ENCODE measurements around the gene PPP1R1B. TPM values are rescaled to one million over a fixed set of nuclear protein-coding genes. Genes with fewer than 3 reads are reported as not detected.

The PPP1R1B gene
- total and polyA plus RNA-seq, 12 donors, result 0.28 to 2.1 (median 0.66) TPM; not detected in 1

DNA sequence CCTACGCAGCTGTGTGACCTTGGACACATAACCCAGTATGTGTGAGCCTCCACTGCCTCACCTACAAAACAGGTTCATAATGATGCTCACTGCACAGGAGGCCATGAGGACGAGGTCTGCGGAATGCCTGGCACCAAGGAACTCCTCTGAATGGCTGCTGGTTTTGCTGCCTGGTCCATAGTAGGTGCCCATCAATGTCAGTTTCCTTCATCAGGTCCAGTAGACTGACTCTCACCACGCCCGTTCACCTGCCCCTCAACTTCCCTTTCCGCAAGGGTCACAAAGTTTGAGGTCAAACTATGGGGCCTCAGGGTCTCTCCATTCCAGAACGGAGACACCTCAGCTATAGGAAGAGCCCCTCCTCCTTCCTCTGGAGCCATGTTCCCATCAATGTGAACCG lies 50.3 kb downstream of the PPP1R1B start:
- ATAC-seq, result no peak
- DNase-seq, result no peak
- Histone ChIP-seq H3K4me3 (no peak overlapping the region), H3K27me3 (no peaks in the 10 kb centered on the region), H3K4me1 (peaks cover 39 to 77% (median 60%) of the 10 kb centered on the region in 9 donors), H3K27ac (peak overlapping the region; percentile 61 to 95 (median 88)), H3K9me3 (no peaks in the 10 kb centered on the region), H3K36me3 (peaks cover 0 to 23% (median 0%) of the 10 kb centered on the region in 9 donors)
- TF ChIP-seq, protein P1, sequence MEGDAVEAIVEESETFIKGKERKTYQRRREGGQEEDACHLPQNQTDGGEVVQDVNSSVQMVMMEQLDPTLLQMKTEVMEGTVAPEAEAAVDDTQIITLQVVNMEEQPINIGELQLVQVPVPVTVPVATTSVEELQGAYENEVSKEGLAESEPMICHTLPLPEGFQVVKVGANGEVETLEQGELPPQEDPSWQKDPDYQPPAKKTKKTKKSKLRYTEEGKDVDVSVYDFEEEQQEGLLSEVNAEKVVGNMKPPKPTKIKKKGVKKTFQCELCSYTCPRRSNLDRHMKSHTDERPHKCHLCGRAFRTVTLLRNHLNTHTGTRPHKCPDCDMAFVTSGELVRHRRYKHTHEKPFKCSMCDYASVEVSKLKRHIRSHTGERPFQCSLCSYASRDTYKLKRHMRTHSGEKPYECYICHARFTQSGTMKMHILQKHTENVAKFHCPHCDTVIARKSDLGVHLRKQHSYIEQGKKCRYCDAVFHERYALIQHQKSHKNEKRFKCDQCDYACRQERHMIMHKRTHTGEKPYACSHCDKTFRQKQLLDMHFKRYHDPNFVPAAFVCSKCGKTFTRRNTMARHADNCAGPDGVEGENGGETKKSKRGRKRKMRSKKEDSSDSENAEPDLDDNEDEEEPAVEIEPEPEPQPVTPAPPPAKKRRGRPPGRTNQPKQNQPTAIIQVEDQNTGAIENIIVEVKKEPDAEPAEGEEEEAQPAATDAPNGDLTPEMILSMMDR (IDR thresholded peaks at IDR 0.05), result no peak
- 50 to 66% methylated on average over 8 of the region's 8 CpGs for WGBS, 2 donors
- intact Hi-C loops (cut with DNase I), result loop anchor here in 1 of 10 donors (10.0 kb wide), 1 partner anchor 52 kb away; the partner anchor contains the start of gene PPP1R1B

DNA sequence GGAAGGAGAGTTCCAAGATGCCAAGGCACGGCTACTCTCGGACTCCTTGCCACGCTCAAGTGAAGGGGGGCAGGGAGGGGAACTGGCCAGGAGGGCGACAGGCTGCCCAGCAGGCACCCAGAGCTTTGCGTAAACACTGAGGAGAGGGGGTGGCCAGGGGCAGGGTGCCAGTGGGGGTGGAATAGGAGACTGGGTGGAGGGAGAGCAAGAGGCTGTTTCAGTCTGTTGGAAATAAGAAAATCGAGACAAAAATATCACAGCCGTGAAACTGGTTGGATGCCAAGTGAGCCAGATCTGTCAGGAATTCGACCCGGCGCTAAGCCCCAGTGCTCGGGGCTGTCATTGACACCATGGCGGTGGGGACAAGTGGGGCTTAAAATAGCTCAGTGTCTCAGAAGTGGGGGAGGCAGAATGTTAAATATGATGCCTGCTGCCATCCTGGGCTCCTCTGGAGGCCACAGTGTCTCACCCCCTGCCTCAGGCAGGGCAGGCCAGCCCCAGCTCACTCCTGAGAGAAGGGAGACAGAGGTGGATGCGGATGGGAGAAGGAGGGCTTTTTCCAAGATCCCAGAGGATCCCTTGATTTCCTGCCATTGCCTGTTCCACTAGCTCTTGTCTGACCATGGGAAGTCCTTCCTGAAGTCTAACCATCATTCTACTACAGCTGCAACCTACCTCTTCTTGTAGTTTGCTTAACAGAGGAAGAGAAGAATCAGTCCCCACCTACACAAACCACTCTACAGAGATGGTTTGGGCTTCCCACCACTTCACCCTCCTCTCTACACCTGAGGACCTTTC lies 51.0 kb downstream of the PPP1R1B start:
- Histone ChIP-seq H3K27ac (peak overlapping the region; percentile 61 to 95 (median 89)), H3K9me3 (no peaks in the 10 kb centered on the region), H3K36me3 (peaks cover 0 to 23% (median 0%) of the 10 kb centered on the region in 9 donors), H3K27me3 (no peaks in the 10 kb centered on the region), H3K4me3 (no peak overlapping the region), H3K4me1 (peaks cover 36 to 71% (median 56%) of the 10 kb centered on the region in 9 donors)
- DNase-seq, result peak; percentile 80 to 82
- WGBS, 2 donors, result 40 to 50% methylated on average over 13 of the region's 13 CpGs
- peak; percentile 60 to 84 (median 78) for ATAC-seq
- TF ChIP-seq, protein P1 (IDR thresholded peaks at IDR 0.05), result no peak
- intact Hi-C loops (cut with DNase I), result loop anchor here in 1 of 10 donors (10.0 kb wide), 1 partner anchor 53 kb away; the partner anchor contains the start of gene PPP1R1B

DNA sequence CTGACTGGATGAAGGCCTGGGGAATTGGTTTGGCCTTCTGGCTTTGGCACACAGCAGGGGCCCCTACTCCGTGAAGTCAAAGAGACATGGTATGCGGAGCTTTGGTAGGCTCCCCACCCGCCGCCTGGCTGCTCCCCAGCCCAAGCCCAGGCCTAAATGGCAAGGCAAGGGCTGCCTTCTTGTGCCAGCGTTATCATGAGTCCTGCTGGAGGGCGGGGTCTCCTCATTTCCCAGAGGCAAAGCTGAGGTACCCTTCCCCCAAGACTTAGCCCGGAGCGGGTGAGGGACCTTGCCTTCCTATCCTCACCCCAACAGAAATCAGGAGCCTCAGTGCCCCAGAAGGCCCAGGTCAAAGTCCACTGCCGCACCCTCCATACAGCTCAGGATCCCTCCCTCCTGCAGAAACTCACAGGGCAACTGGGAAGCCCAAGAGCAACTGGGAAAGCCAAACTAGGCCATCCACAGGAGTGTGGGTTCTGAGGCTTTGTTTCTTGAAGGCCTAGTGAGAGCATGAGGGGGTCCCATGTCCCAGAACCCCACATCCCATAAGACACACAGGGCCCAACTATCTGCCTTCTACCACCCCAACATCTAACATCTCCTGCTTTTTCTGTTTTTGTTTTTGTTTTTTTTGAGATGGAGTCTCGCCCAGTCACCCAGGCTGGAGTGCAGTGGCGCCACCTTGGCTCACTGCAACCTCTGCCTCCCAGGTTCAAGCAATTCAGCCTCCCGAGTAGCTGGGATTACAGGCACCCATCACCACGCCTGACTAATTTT lies 51.8 kb downstream of the PPP1R1B start:
- peaks cover 36 to 67% (median 56%) of the 10 kb centered on the region in 9 donors for H3K4me1 ChIP-seq

More for the DNA sequence above, 51.8 kb downstream of the PPP1R1B start:
- Histone ChIP-seq H3K27ac (peak overlapping the region; percentile 61 to 95 (median 89)), H3K36me3 (peaks cover 0 to 29% (median 0%) of the 10 kb centered on the region in 9 donors), H3K9me3 (no peaks in the 10 kb centered on the region), H3K27me3 (no peaks in the 10 kb centered on the region), H3K4me3 (no peak overlapping the region)
- peak in 1 of 8 donors; percentile 0 for ATAC-seq
- no peak for DNase-seq
- WGBS, 2 donors, result 69 to 79% methylated on average over 13 of the region's 13 CpGs
- intact Hi-C loops (cut with DNase I), result loop anchor here in 1 of 10 donors (10.0 kb wide), 1 partner anchor 54 kb away; the partner anchor contains the start of gene PPP1R1B
- TF ChIP-seq, protein P1 (IDR thresholded peaks at IDR 0.05), result no peak
